NCI-H1417 treated with DMSO at 0.1 percent for 48 hours (cell line): ENCODE data around the gene LGR4.

Experiments
- DNase-seq: peaks from one replicate; lab custom pipeline; 2025; lab: John Stamatoyannopoulos, UW

LGR4 gene

DNA sequence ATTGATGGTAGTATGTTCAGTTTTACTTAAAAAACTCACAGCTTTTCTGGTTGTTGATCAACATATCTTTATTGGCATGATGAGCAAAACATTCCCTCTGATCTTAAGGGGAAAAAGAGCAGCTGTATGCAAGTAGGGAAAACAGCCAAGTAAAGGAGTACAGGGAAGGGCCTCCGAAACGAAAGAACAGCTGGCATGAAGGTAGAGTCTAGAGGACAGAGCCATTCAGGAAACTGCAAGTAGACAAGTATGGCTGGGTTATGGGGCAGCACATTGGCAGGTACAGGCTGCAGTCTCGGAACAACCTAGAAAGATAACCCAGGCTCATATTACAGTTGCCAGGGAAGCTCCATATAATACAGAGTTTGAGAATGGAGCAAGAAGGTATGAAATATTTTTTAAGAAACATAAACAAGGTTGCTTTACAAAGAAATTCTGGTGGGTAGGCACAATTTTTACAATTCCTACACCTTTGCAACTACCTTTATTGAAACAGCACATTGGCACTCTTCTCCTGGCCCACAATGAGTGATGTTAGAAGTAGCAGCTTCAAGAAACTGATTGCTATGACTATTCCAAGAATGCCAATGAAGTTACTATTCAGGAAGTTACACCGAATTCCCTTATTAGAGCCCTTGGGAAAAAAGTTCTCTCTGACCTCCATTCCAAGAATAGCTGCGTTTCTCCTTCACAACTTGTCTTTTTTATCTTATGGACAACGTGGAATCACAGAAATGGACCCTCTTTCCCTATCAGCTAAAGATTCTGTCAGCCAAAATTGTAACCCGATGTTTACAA lies 45.2 kb downstream of the LGR4 start:
- DNase-seq = no peak

GRCh38 chr11:27425814-27426213 lies 46.8 kb downstream of the LGR4 start:
- no peak for DNase-seq

DNA sequence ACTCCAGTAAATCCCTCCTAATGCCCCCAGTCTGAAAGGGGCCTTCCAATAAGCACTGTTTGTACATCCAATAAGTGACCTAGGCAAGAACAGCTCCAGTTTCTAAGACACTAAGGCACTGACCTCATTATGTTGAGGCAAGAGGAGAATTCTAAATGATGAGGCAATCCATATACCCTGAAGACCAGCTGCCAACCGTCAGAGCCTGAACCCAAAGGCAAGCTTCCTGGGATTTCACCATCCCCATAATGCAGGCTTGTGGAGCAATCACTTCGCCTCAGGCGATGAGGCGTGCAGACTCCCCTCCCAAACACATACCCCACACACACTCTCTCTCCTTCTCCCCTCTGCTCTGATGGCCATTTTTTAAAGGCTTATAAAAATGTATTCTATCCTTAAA lies 49.5 kb downstream of the LGR4 start:
- no peak for DNase-seq

DNA sequence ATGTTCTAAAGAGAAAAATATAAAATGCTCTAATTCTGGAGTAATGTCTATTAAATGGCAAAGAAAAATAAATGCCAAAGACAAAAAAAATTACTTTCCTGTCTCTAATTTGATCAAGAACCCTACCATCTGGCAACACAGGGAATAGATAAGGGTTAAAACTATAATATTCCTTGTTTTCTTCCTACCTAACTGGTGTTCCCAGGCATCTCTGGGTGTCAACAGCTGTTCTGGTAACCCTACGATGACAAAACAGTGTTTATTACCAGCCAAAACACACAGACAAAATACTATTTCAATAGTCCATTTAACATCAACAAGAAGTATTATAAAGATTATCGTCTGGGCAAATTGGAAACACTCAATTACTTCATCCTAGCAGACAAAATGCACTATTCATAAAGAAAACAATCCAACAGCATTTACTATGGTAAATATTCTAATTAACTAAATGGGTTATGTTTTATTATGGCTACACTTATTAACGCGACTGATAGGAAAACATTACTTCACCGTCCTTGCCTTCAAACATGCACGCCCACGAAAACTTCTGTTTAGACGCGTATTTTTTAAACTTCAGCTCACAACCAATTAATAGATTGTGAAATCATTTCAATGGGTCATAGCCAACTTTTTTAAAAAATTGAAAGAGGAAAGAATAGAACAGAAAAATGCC lies 50.6 kb downstream of the LGR4 start:
- DNase-seq = no peak

DNA sequence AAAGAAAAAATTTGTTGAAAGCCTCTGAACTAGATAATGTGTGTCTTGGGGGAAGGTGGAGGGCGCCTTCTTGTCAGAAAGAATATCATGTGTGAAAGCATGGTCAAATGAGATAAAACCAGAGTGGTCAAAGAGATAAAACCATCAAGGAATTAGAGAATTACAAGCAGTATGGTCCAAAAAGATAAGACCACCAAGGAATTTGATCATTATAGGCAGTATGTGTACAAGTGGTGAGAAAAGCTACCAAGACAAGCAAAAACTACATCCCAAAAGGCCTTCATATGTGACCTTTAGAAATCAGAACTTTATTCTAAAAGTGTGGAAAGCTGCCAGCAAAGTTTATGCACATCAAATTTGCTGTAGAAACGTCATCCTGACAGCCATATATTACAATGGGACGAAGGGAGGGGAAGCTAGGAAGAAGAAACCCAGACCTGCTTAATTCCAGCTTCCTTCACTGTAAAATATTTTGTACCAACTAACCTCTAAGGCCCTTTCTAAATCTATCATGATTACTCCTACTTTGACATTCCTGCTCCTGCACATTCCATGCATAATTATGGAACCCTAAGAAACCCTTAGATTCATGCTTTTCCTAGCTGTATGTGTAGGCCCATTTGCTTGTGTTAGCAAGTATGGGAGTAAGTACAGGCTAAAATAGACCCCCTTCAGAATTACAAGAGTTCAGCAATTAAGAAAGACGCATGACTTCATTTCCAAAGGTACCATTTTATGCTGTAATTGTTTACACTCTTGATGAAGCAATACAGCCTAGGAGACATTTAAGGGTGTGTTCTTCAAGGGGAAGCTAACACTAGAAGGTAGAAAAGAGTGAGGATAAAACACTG lies 51.6 kb downstream of the LGR4 start:
- no peak for DNase-seq

DNA sequence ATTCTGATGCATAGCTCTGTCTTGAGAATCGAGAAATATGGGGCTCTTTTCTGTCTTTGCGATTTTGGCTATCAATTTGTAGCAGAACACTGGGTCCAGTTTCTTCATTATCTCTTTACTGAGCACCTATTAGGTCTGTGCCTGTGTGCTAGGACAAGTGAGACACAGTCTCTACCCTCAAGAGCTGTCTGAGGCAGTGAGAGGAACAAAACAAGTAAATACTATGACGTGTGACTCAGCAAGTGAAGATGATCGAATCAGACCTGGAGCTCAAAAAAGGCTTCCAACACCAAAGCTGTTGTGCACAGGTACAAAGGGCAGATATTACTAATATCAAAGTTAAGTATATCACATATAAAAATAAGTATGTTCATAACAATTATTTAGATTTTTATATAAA lies 52.4 kb downstream of the LGR4 start:
- DNase-seq = no peak

DNA sequence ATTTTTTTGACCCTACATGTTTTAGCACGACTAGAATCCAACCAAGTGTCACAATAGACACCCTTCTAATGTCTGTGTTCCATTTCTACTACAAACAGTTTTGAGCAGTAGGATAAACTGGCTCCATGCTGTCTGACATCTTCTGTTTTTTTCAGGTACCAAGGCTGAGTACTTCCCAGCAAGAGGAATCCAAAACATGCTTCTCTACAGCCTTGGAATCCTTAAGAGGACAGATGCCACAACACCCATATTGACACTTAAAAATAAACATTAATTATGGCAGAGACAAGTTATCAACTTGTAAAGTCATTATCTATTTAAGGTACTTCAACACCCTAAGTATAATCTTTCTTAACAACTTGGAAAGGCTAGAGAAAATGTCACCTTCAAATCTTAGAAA lies 54.2 kb downstream of the LGR4 start:
- no peak for DNase-seq

GRCh38 chr11:27416568-27417176 lies 55.9 kb downstream of the LGR4 start:
- no peak for DNase-seq

- DNase-seq = no peak
These were observed 57.9 kb downstream of the LGR4 start for GRCh38 chr11:27414644-27415043.

GRCh38 chr11:27413218-27413617 lies 59.4 kb downstream of the LGR4 start:
- no peak for DNase-seq

DNA sequence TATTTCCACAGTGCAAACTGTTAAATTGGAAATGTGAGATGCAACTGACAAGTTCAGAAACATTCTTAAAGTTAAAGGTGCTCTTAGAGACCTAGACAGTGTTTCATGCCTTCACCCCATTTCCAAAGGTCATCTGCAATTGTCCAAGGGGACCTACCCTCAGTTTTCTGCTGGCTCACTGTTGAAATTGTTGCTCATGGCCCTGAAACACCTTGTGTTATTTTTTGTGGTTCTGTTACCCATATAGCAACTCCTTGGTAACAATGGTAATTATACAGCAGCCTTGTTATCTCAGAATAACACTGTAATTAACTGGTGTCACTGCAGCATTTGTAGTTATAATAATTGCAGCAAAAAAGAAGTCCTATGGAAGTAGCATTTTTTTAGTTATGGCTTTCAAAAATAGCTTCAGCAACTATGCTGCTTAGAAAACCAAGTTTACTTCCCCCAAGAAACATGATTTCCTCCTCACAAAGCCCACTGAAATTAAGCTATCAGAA lies 60.3 kb downstream of the LGR4 start:
- peak; percentile 43 for DNase-seq

DNA sequence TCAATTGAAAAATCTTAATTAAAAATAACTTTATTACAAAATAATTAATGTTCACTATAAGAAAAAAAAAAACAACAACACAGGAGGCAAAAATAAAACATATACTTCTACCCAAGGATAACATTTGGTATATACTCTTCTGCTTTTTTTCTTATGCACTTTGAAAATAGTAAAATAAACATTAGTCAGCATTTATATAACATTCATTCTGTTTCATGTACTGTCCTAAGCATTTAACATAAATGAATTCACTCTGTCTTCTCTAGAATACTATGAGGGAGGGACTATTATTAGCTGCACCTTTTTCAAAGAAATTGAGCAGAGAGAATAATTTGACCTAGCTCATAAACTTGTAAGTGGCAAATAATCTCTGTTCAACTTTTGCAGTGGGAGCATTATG lies 61.3 kb downstream of the LGR4 start:
- DNase-seq = no peak

GRCh38 chr11:27410272-27410671 lies 62.3 kb downstream of the LGR4 start:
- DNase-seq = no peak

DNA sequence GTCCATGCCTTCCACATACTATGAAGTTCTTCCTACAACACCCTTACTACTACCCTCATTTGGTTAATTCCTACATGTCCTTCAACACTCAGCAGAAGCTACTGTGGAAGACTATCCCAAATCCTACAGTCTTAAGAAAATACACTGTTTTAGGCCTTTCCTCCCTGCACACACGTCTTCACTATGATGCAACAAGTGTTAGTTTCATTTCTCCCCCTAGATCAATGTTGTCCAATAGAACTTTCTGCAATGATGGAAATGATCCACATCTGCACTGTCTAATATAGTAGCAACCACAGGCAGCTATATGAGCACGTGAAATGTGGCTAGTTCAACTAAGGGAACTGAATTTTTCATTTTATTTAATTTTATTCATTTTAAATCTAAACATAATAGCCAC lies 62.8 kb downstream of the LGR4 start:
- no peak for DNase-seq

DNA sequence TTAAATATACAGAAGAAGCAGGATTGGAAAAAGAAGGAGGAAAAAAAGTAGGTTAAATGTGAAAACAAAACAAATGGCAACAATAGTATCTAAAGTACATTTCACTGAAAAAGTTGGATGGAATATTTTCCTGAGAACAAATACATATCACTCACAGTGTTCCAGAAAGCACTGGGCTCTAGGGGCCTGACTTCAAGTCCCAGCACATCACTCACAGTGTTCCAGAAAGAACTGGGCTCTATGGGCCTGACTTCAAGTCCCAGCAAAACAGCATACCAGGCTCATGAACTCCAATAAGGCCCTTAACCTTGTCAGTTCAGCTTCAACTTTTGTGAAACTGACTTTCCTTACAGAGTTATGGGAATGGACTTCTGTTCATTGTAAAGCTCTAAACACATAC lies 63.5 kb downstream of the LGR4 start:
- DNase-seq = no peak

- DNase-seq = no peak
These were observed 64.3 kb downstream of the LGR4 start for GRCh38 chr11:27408246-27408800.

DNA sequence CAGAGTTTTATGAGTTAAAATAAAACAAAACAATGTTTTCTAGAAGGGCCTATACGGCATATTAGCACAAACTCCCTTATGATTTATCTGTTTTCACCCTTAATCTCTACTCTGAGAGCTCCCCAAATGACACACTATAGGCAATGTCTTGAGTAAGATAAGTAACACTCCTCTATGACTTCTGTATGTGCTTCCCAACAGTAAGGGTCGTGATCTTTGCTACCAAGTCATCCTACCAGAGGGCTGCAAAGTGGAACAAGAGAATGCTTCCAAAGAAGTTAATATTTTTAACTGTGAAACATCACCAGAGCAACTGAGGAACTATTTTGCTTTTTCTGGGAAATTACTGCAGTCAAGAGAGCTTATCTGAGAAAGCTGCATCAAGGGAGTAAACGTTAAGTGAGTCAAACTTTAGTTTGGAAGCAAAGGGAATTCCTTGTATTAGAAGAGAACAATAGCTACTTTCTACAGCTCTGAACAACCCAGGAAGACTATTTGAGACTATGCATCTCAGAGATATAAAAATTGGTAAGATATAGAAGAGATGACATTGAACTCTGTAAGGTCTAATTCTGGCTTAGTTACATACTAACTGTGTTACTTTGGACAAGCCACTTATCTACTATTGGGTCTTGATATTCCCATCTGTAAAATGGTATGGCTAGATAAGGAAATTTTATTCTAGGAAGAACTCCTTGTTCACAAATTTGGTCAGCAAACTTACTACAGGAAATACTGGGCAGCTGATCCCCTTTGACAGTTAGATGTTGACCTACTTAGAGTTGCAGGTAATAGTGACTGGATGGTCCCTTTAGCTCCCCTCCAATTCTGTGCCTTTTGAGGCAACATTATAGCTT lies 65.9 kb downstream of the LGR4 start:
- DNase-seq = no peak

DNA sequence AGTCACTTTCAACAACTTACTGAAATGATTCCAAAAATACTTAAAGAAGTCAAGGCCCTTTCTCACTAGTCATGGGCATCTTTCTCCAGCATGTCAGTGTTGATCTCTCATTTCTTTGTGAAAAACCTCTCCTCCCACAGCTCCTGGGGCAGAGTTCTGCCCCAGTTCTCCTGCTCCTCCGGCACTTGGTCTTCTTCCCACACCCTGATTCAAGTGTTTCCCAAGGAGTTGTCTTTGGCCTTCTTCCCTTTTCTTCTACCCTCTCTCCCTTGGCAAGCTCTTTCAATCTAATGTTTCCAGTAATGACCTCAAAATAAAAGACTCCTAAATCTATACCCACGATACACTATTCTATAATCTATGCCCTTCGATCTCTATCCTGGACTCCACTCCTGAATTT lies 67.5 kb downstream of the LGR4 start:
- DNase-seq = no peak

- no peak for DNase-seq
These were observed 68.2 kb downstream of the LGR4 start for GRCh38 chr11:27404427-27404826.

- DNase-seq = no peak
These were observed 69.4 kb downstream of the LGR4 start for GRCh38 chr11:27403195-27403594.

GRCh38 chr11:27402450-27402849 lies 70.1 kb downstream of the LGR4 start:
- no peak for DNase-seq
